ENCODE measurements around the gene POLG2.
A peak's percentile ranks its signal among the peaks of the same experiment; 100 is the strongest.
"Not testable (repeated sequence)": the region's sequence is repeated elsewhere in the genome, so short reads cannot be mapped to it uniquely, and the experiment has no call there.

The POLG2 gene

DNA sequence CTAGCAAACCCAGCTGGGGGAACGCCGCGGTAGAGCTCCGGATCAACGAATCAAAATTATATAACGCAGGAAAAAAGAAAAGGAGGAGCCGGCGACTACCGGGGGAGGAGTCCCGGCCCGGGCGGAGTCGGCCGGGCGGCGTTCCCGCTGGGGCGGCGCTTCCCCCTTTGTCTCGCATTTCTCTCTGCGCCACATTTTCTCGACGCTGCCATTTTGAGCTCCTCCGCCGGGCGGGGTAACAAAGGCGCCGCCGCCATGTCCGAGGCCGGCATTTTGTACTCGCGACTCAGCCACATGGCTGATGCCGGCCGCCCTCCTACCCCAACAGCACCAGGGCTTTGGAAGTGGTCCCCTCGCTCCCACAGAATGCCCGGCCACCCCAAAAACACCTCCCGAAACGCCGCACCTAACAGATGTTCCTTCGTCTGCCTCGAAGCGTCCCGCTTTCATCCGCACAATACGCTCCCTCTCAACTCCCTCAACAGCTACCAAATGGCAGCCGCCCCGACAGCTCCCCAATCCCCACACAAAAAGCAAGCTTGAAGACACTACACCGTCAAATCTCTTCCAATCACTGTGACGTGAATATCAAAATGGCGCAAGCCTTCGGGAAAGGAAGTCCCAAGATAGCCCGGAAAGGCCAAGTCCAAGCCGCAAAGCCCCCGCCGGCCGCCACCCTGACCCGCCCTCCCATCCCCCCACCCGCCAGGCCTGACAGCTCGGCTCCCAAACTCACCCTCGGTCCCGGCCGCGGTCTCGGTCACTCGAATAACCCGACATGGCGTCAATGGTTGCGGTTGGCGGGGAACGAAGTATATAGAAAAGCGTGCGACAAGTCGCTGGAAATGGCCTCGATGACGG lies 8.7 kb upstream of the POLG2 start:
- DNase-seq (ENCODE audit: low read depth in 2 of 2) = peak; percentile 72 to 81

DNA sequence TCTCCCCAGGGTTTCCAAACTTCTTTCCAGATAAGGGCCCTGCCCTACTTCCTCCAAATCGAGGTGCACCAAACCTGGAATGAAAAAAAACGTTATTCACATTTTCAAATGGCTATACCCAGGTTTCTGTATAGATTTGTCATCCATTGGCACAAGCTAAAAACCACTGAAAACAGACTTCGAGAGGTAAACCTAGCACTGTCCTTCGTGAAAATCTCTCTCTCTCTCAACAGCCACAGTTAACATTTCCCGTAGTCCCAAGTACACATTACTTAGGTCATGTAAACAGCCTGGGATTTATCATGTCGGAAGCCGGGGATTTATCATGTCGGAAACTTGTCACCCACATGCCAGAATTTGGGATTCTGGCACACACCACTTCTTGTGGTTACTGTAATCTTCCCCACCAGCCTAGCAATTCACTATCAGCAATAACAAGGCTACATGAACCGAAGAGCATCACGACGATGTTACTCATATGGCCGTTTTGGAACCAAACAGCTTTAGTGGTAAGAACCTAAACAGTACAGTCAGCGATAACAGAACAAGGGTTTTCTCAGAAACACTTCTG lies 8.0 kb upstream of the POLG2 start:
- no peak for DNase-seq (ENCODE audit: low read depth in 2 of 2)

DNA sequence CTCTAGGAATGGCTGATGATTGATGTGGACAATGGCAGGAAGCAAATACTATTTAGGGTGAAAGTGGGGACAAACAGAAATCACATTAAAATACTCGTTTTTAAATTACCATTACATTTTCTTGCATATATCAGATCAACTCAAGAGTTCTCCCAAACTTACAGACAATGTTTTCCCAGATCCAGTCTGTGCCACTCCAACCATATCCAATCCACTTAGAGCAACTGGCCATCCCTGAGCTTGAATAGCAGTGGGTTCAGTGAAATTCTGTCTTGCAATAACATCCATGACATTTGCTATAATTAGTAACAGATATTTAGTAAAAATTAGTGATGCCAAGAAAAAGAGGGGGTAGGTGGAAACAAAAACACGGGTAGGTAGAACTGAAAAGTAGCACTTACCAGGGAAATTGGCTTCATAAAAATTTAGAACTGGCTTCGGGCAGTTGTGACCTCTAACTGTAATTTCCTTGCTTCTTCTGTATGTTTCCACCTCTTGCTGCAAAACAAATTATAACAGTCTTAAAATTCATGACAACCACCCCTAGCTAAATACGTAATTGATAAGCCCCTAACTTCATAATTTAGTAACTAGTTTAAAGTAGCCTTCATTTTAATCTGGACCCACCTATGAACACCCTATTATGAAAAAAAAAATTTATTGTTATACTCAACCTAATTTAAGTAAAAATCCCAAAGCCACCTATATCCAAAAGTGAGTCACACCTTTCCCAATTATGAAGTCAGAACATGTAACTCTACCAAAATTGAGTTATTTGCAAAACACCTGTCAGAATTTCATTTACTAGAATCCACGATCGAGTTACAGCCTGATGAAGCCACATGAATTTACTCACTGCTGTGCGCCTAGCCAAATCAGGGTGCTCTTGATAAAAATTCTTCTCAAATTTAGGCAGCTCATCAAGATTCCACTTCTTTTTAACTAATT lies 7.2 kb upstream of the POLG2 start:
- DNase-seq (ENCODE audit: low read depth in 2 of 2) = no peak

DNA sequence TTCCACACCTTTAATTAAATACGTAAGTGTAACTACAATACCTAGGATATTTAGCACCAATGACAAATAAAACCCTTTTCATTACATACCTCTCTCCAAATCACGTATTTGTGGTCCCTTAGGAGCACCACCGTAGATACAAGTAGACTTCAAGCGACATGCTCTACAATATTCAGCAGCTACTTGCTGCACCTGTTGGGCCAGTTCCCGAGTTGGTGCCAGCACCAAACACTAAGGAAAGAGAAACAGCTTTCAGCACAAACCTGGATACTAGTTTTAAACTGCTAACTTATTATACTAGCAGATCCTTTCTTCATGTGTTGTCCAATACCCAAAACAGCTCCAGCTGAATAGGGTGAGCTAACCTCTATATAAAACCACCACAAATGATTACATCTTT lies 6.5 kb upstream of the POLG2 start:
- no peak for DNase-seq (ENCODE audit: low read depth in 2 of 2)

DNA sequence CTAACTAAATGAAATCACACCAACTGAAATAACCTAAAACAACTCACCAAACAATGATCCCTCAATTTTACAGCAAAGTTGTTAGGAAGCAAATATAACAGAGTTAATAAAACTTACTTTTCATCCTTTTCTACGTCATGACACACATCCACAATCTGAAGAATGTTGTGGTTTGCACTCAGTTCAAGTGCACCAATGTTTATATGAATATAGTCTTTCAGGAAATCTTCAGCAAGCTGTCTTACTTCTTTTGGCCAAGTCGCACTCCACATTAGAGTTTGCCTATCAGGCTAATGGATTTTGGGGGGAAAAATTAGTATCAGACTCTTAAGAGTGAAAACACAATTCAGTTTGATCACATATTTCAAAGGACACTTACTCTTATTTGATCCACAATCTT lies 6.0 kb upstream of the POLG2 start:
- no peak for DNase-seq (ENCODE audit: low read depth in 2 of 2)

DNA sequence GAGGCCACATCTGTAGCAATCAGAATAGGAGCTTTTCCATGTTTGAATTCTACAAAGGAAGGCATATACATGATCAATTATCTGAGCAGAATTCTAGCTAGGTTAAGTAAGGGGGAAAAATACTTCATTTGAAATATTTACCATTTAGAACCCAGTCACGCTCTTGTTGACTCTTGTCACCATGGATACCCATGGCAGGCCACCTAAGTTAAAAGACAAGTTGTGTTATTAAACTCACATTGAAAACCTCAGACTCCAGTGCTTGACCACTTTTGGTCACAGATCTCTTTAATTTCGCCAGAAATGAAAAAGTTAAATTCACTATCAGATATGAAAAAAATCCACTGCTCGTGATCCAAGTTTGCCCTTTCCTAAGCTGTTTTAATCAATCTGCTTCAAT lies 5.2 kb upstream of the POLG2 start:
- DNase-seq (ENCODE audit: low read depth in 2 of 2) = no peak

DNA sequence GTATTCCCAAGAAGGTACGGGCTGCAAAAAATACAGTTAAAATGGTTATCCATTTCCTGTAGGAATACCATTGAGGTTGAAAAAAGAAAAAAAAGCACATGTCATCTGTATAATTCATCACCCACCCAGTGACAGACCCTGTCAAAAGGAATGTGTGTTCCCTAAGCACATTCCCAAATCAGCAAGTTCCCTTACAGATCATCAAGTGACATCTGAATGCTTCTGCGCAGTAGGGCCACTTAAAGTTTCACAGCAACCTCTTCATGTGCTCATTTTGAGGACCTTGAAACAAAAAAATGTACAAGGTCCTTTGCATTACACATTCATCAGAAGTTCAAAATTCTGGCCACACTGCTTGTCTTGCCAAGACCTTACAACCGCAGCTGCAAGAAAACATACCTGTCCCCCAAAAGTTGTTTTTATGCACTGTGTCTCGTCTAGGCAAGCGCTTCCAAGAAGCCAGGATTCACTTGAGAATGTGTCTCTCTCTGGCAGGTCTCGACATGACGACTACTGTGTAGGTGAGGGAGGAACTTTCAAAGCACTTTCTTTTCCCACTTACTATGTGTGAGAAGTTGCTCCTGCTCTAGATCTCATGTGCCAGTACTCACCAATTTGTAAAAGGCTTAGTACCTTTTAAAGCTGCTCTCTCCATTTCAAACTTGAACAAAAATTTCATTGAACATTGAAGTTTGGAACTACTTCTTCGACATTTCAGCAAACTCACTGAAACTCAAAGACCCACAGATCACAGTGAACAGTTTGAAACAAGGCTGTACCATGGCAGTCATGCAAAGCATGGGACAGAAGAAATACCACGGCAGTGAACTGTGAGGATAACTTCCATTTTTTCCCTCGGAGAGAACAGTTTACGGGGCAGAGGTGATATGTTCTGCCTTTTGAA lies 4.3 kb upstream of the POLG2 start:
- no peak for DNase-seq (ENCODE audit: low read depth in 2 of 2)

DNA sequence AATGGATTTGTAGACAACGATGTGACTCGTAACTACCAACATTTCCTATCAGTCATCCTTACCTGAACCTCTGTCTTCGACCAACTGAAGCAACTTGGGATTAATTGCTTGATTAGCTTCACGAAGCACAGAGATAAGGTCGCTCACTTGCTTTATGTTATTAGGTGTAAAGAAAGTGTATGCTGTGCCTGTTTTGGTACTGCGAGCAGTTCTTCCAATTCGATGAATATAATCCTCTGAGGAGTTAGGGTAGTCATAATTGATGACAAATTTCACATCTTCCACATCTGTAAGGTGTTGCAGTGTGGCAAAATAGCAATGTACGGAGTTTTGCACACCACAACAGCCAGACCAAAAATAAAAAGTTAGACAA lies 3.6 kb upstream of the POLG2 start:
- DNase-seq (ENCODE audit: low read depth in 2 of 2) = no peak

DNA sequence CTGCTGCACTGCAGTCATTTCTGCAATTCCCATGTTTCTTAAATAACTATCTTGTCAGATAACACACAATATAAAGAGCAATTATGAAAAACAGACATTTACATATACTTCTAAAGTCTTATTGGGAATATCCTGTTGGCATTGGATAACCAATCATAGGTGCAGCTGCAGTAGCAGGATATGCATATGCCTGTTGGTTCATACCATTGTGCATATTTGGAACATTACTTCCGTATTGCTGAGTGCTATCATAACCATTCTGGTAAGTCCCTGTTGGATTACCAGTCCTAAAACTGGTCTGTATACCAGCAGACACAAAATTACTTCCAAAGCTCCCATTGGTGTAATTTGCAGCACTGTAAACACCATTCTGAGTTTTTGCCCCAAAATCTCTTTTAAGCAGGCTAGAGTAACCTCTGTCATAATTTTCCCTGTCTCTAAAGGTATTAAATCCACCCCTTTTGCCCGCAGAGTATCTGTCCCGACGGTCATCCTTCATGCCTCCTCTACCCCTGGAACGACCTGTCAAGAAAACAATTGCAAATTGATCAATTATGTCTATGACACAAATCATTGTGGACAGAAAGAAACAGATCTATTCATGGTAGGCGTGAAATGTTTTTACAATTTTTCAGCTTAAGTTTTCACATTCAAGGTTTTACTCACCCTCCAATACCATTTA lies 3.1 kb upstream of the POLG2 start:
- DNase-seq (ENCODE audit: low read depth in 2 of 2) = no peak

DNA sequence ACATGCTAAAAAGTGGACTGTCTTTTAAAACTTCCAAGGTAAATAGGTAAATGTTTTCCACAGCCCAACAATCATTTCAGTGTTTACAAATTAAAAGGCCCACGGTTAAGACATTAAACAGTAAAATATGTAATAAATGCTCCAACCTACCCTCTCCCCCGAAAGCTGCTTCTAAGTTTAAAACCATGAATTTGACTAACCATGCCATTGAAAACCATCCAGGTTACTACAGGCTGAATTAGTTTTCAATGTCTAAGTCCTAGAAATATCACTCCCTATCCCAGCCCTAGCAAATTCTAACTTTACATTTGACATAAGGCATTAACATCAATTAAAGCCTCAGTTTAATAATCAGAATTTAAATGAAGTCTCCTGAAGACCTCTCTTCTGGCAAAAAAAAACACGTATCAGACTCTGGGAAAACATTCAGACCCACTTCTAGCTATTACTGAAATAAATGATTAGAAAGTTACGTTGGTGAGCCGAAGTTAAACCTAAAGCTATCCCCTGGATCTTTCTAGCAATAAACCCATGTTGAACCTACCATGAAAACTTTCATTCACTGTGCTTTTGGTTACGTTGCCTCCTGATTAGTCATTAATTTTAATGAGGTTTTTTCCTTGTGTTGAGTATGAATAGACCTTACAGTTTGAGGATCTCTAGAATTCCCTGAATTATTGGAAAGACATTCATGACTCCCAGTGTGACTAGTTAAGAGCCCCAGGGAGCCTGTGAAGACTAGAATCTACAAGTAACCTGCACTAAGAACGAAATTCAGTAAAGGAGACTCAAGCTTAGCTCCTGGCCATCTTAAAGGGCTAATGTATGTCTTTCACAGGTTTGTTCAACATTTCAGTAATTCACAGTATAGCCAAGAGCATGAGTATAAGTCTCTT lies 1.7 kb upstream of the POLG2 start:
- no peak for DNase-seq (ENCODE audit: low read depth in 2 of 2)

DNA sequence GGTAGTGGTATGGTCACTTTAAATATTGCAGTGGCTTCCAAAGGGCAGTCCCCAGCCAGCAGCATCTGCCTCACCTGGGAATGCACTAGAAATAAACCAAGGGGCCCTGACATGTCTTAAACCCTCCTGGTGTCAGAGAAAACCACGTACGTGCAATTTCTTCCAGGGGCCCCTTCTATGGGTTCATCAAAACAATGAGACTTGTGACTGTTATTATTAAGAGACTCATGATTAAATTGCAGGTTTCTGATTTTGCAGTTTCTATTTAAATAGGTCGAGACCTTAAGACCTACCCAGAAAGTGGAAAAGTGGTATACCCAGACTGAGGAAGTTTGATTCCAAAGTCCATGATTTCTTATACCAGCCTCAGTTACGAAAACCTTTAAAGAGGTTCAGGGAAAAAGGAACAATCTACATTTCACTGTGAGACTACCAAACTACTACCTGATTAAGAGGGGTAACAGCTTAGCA lies 746 bp upstream of the POLG2 start:
- no peak for DNase-seq (ENCODE audit: low read depth in 2 of 2)

DNA sequence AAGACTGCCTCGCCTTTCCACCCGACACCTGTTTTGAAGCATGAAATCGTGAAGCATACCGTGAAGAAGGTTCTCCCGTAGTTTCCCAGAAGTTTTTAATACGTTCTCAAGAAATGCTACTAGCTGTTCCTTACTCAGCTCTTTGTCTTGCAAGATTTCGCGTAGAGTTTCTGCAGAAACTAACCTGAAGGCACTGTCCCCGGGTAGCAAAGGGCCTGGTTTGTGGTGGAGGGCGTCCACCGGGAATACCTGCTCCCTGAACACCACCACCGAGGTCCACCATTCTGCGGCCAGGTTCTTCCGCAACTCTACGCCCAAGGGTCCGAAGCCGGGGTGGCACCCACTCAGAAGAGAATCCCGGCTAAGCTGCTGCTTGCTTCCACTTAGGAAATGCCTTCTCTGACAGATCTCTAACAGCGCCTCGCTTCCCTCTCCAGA lies 487 bp downstream of the POLG2 start:
- DNase-seq (ENCODE audit: low read depth in 2 of 2) = no peak

DNA sequence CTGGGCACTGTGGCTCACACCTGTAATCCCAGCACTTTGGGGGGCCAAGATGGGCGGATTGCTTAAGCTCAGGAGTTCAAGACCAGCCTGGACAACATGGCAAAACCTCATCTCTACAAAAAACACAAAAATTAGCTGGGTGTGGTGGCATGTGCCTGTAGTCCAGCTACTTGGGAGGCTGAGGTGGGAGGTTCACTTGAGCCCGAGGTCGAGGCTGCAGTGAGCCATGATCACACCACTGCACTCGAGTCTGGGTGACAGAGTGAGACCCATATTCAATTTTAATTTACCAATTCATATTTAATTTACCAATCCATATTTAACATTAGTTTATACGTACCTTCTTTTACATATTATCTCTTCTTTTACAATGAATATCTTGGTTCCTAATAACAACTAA lies 1.6 kb downstream of the POLG2 start:
- DNase-seq (ENCODE audit: low read depth in 2 of 2) = not testable (repeated sequence)

DNA sequence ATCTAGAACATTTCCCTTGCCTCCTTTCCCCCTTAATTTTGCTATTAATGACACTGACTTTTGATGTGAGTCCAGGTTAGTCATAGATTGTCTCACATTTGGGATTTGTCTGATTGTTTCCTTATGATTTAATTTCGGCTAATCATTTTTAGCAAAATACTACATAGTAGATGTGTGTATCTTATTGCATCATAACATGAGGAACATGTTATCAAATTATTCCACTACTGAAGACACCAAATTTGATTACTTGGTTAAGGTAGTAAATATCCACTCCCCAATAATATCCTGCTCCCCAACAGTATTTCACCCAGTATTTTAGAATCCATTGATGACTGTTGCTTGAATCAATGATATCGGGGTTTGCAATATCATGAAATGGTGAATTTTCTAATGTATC lies 2.7 kb downstream of the POLG2 start:
- no peak for DNase-seq (ENCODE audit: low read depth in 2 of 2)

DNA sequence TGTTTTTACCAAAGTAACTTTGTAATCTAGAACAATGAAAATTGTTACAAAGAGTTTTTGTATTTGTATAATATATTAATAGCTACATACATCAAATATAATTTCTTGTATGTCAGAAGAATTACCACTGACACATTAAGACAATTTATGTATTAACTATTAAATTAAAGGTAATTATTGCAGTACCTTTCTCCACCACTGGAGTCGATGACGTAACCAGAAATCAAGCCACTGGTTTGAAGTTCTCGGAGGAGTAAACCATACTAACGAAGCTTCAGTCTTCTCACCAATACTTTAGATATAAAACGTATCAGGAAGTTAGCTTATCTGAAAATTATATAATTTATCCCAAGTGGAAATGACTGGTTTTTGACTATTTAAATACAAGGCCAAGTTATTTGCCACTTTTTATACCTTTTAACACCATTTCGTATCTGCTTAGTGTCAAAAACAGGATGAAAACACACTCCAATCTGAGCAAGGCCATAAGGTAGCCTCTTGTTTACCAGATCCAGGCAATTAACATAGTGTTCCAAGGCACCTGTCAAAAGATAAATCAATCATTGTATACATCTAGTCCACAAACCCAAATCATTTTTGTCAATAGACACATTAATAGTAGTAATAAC lies 4.3 kb downstream of the POLG2 start:
- no peak for DNase-seq (ENCODE audit: low read depth in 2 of 2)

DNA sequence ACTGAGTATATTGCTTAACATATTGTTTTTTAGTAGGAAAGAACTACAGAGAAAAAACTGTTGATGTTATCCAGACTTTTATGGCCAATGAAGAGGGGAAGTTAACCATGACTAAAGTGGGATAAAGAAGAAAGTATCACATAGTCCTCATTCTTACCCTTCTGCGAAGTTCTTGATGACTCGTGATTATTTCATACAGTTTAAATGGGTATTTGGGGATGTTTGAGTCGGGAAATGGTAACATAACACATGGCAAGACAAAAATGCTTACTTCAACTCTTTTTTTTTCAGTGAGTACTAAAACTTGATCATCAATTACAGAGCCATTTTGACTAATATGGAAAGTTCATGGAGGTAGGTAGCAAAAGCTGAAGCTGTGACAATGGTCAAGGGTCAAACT lies 4.9 kb downstream of the POLG2 start:
- no peak for DNase-seq (ENCODE audit: low read depth in 2 of 2)

DNA sequence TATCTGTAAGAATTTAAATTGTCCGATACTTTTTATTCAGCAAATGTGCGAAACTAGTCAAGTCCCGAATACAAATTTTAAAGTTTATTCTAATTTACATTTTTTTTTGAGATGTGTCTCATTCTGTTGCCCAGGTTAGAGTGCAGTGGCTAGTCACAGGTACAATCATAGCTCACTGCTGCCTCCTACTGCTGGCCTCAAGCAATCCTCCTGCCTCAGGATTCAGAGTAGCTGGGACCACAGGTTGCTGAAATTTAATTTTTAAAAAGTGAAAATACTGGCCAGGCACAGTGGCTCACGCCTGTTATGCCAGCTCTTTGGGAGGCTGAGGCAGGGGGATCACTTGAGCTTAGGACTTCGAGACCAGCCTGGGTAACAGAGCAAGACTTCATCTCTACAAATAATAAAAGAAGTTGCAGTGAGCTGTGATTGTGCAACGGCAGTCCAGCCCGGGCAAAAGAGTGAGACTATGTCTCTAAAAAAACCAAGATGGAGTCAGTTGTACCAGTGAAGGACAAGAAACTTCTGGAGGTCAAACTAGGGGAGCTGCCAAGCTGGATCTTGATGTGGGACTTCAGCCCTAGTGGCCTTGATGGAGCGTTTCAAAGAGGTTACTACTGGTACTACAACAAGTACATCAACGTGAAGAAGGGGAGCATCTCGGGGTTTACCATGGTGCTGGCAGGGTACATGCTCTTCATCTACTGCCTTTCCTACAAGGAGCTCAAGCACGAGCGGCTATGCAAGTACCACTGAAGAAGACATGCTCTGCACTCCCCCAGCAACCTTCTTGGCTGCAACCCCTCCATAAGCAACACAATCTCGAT lies 5.6 kb downstream of the POLG2 start:
- peak in 1 of 2 donors; percentile 6 for DNase-seq (ENCODE audit: low read depth in 2 of 2)

DNA sequence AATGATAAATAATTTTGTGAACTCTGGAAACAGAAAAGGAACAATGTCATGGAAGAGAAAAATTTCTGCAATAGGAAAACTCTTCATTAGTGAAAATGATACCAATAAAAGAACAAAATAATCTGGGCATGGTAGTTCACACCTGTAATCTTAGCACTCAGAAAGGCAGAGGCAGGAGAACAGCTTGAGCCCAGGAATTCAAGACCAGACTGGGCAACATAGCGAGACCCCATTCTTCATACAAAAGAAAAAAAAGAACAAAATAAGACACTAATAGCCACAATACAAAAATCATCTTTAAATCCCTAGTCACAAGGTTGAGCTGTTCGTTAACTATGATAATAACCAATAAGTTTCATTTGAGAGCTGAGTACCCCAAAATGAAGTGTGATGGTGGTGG lies 8.6 kb downstream of the POLG2 start:
- DNase-seq (ENCODE audit: low read depth in 2 of 2) = no peak
